Heart right ventricle (tissue), 16 donors: Measurements from ENCODE around the gene FTMT. TPM values are rescaled to one million over a fixed set of nuclear protein-coding genes. Genes with fewer than 3 reads are reported as not detected.

Experiments
- ATAC-seq, 8 donors: fragments of 200-7000 bp; cut with Tn5 transposase; one replicate each; pipeline ENCODE4 v1.9.1; 2020; ENCODE audit warnings: mild to moderate bottlenecking in 8 of 8, moderate library complexity in 8 of 8, moderate number of reproducible peaks in 1 of 8
- DNase-seq, 2 donors: peaks; one replicate each; pipeline ENCODE4 v3.0.0-alpha.2; 2020
- H3K27ac ChIP-seq, 10 donors: fragments of 200-600 bp; sonication (generic) in 2 of 10; one replicate each; pipeline versions ENCODE4 v1.5.0 to v1.8.0; 2020 to 2022; ENCODE audit warnings: mild to moderate bottlenecking in 3 of 10
- H3K27me3 ChIP-seq, 7 donors: fragments of 200-600 bp; one replicate each; pipeline ENCODE4 v1.8.0; 2021 to 2022; ENCODE audit warnings: mild to moderate bottlenecking in 2 of 7
- H3K36me3 ChIP-seq, 9 donors: fragments of 200-600 bp; sonication (generic) in 1 of 9; one replicate each; pipeline versions ENCODE4 v1.5.0 to v1.8.0; 2020 to 2022; ENCODE audit warnings: mild to moderate bottlenecking in 2 of 9
- H3K4me1 ChIP-seq, 9 donors: fragments of 200-600 bp; sonication (generic) in 1 of 9; one replicate each; pipeline versions ENCODE4 v1.5.0 to v1.8.0; 2020 to 2022; ENCODE audit warnings: mild to moderate bottlenecking in 4 of 9
- H3K4me3 ChIP-seq, 10 donors: fragments of 200-600 bp; sonication (generic) in 2 of 10; one replicate each; pipeline versions ENCODE4 v1.5.0 to v1.8.0; 2020 to 2022; ENCODE audit warnings: mild to moderate bottlenecking in 7 of 10, moderate library complexity in 2 of 10
- H3K9me3 ChIP-seq, 11 donors: fragments of 200-600 bp in 10 of 11; sonication (generic) in 2 of 11; one replicate each; pipeline versions ENCODE4 v1.5.0 to v1.8.0; 2013 to 2022; ENCODE audit warnings: mild to moderate bottlenecking in 2 of 11, control low read depth in 1 of 11, moderate library complexity in 1 of 11
- CTCF ChIP-seq, 9 donors: fragments of 200-600 bp; sonication (generic) in 2 of 9; IDR thresholded peaks; one replicate each; pipeline versions ENCODE4 v1.5.0 to v1.8.0; 2021 to 2022; ENCODE audit warnings: antibody characterized with exemption in 9 of 9, mild to moderate bottlenecking in 5 of 9, moderate library complexity in 1 of 9
- WGBS, 2 donors: extraction: QIAGEN DNeasy Blood & Tissue Kit; methylation state at CpG; one replicate each; pipeline ENCODE4 v1.1.7; 2013; ENCODE audit warnings: inconsistent platforms in 1 of 2; 5-methylcytosine and 5-hydroxymethylcytosine counted together
- intact Hi-C, 10 donors: fragments of 100-400 bp; cut with DNase I; formaldehyde crosslinking; loops; one replicate each; pipeline versions ENCODE4 v1.11.1 to v1.14.2; 2022
- polyA plus RNA-seq, 2 donors: library from polyadenylated mRNA; stranded (reverse); fragments of 200-250 nt; gene quantifications; one replicate each; pipeline ENCODE4 v1.2.3, GENCODE V29; 2013
- total RNA-seq, 10 donors: library from RNA; stranded (reverse); fragmentation: NEBNext Ultra II Directional in 3 of 10; extraction: Animal tissue kit (Norgen Biotek cat#: 25700) in 3 of 10; gene quantifications; one replicate each; pipeline versions ENCODE4 v1.2.1 to v1.2.4, GENCODE V29; 2021 to 2023
- donor health status: Arrhythmogenic right ventricular cardiomyopathy.
- donor health status: ischemic (EF 13 %, LVEDD 7.1; RV severe dilation, severe dysfunction).
- donor health status: healthy with polysubstance abuse.
- donor health status: DM: no; HTN: yes; CAD: no.
- donor health status: DM: no; HTN: no; CAD: no.
- donor health status: ischemic (EF 25% LVEDD 6.9; RV normal size, moderate dysfunction).
- donor health status: ischemic (EF 25% LVEDD 5.7; RV mildly dilated, moderate dysfunction).
- donor health status: healthy.
- donor health status: DM: yes; HTN: yes; CAD: no.
- donor health status: Ischemic cardiomyopathy.
- donor health status: ischemic (EF 35%, LVEDD 5.7; RV mildly dilated, moderate dysfunction).
- donor health status: nonischemic (EF 11% LVEDD 7.7; RV severe dilation, severe dysfunction).
- donor health status: DM: yes; HTN: yes; CAD: no.
- donor health status: PGD.
- donor health status: ischemic (EF 29% LVEDD 5.4; RV normal size, mild dysfunction).
- donor health status: nonischemic (EF 23%, LVEDD 6.1; RV moderate dilation, normal function).

FTMT gene
- total and polyA plus RNA-seq, 12 donors, result not detected

DNA sequence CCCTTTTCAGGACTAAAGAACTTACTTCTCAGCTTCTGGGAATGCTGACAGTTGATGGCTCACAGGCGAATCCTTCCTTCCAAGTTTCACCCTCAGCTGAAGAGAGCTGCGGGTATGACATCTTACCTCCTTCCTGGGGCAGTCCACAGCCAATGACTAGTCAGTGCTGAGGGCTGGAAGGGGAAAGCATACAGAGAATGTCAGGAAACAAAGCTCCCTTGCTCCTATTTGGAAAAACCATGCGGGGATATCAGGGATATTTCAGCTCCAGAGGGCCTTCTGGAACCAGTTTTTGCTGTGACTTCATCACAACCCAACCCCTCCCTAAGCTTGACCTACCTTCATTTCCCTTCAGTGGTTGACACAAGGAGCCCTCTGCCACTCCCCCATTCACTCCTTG, 15.7 kb downstream of the FTMT start:
- DNase-seq (no peak), ATAC-seq (no peak)
- no peak for TF ChIP-seq CTCF (IDR thresholded peaks at IDR 0.05)
- H3K27ac ChIP-seq, result no peak overlapping the region
- H3K36me3 ChIP-seq, result no peaks in the 10 kb centered on the region
- H3K9me3 ChIP-seq, result no peaks in the 10 kb centered on the region
- intact Hi-C loops, result no loop called here
- peaks cover 0 to 5% (median 0%) of the 10 kb centered on the region in 9 donors for H3K4me1 ChIP-seq
- H3K4me3 ChIP-seq, result no peak overlapping the region
- WGBS, 2 donors, result 52 to 53% methylated on average over 3 of the region's 3 CpGs
- no peaks in the 10 kb centered on the region for H3K27me3 ChIP-seq

- Histone ChIP-seq H3K9me3 (no peaks in the 10 kb centered on the region), H3K4me1 (no peaks in the 10 kb centered on the region), H3K36me3 (no peaks in the 10 kb centered on the region), H3K4me3 (no peak overlapping the region), H3K27ac (no peak overlapping the region), H3K27me3 (no peaks in the 10 kb centered on the region)
- ATAC-seq (no peak), DNase-seq (no peak)
- WGBS, 2 donors, result 38 to 47% methylated on average over 2 of the region's 2 CpGs
- intact Hi-C loops, result loop anchor here in 1 of 10 donors (5.0 kb wide), 1 partner anchor 1053 kb away; no protein-coding TSS in a partner anchor
- TF ChIP-seq CTCF (IDR thresholded peaks at IDR 0.05), result peak in 5 of 9 donors; percentile 15 to 47 (median 32)
Observed at GRCh38 chr5:121870489-121870888, 18.8 kb downstream of the FTMT start.

- ATAC-seq (no peak), DNase-seq (no peak)
- H3K27ac ChIP-seq, result no peak overlapping the region
- no peak overlapping the region for H3K4me3 ChIP-seq
- intact Hi-C loops, result loop anchor here in 1 of 10 donors (5.0 kb wide), 1 partner anchor 1056 kb away; no protein-coding TSS in a partner anchor
- H3K36me3 ChIP-seq, result no peaks in the 10 kb centered on the region
- no peaks in the 10 kb centered on the region for H3K27me3 ChIP-seq
- 91 to 94% methylated on average over 2 of the region's 2 CpGs for WGBS, 2 donors
- no peaks in the 10 kb centered on the region for H3K9me3 ChIP-seq
- no peak for TF ChIP-seq CTCF (IDR thresholded peaks at IDR 0.05)
- H3K4me1 ChIP-seq, result no peaks in the 10 kb centered on the region
Observed at GRCh38 chr5:121872856-121873255, 21.2 kb downstream of the FTMT start.

- Histone ChIP-seq H3K27me3 (no peaks in the 10 kb centered on the region), H3K27ac (no peak overlapping the region), H3K4me3 (no peak overlapping the region), H3K36me3 (no peaks in the 10 kb centered on the region), H3K9me3 (no peaks in the 10 kb centered on the region), H3K4me1 (no peaks in the 10 kb centered on the region)
- intact Hi-C loops, result loop anchor here in 1 of 10 donors (5.0 kb wide), 1 partner anchor 1056 kb away; no protein-coding TSS in a partner anchor
- WGBS, 2 donors, result 69 to 82% methylated on average over 1 of the region's 1 CpG
- no peak for ATAC-seq
- TF ChIP-seq CTCF (IDR thresholded peaks at IDR 0.05), result no peak
- no peak for DNase-seq
Observed at GRCh38 chr5:121873409-121873808, 21.7 kb downstream of the FTMT start.
